ENCODE data around the gene TMIGD3. TPM values are rescaled to one million over a fixed set of nuclear protein-coding genes. Genes with fewer than 3 reads are reported as not detected.

Gene TMIGD3
- total and polyA plus RNA-seq, 7 experiments from 2014 or later: 0.41 TPM; not detected in 6

GRCh38 chr1:111439461-111440351 is 63.7 kb downstream of the TMIGD3 start:
- H3K4me3 ChIP-seq (ENCODE audit: low read length): no peak overlapping the region
- ChIA-PET CTCF (interaction anchor here (1.0 to 1.5 kb wide), 4 partner anchors 43 to 328 kb away, joined by 3 to 5 read pairs (median 3); no protein-coding TSS in a partner anchor), POLR2A (interaction anchor here (0.6 to 1.4 kb wide), 5 partner anchors 23 to 303 kb away, joined by 3 to 4 read pairs (median 3); no protein-coding TSS in a partner anchor)
- no peaks in the 10 kb centered on the region for H3K27me3 Mint-ChIP-seq
- peaks cover 0 to 4% of the 10 kb centered on the region in 2 donors for H3K4me1 ChIP-seq (ENCODE audit: control insufficient read depth in 2 of 2, insufficient read depth in 2 of 2, low read length in 2 of 2)
- H3K9me3 Mint-ChIP-seq: no peaks in the 10 kb centered on the region
- H3K4me3 Mint-ChIP-seq: no peak overlapping the region
- peaks cover 8 to 40% (median 22%) of the 10 kb centered on the region in 5 donors for H3K36me3 Mint-ChIP-seq
- H3K27me3 ChIP-seq (ENCODE audit: control insufficient read depth in 2 of 2, insufficient read depth in 2 of 2, low read length in 2 of 2): no peaks in the 10 kb centered on the region
- intact Hi-C loops (cut with micrococcal nuclease): loop anchor here (2.0 to 10.0 kb wide), 3 partner anchors 217 to 1405 kb away; partner anchors contain the start of gene STRIP1 (in 1 of the 2)
- DNase-seq (no peak), ATAC-seq (no peak)
- peak overlapping the region in 8 of 9 donors; percentile 8 to 83 (median 57) for H3K27ac Mint-ChIP-seq
- peaks cover 4 to 69% (median 18%) of the 10 kb centered on the region in 3 experiments for H3K36me3 ChIP-seq (ENCODE audit: control insufficient read depth in 2 of 3, insufficient read depth in 3 of 3, low read length in 3 of 3)
- H3K9me3 ChIP-seq (ENCODE audit: control insufficient read depth in 2 of 3, low read length in 3 of 3): no peaks in the 10 kb centered on the region
- no peak overlapping the region for H3K27ac ChIP-seq (ENCODE audit: low read depth, low read length)
- peaks cover 3 to 35% (median 22%) of the 10 kb centered on the region in 7 donors for H3K4me1 Mint-ChIP-seq

- Histone ChIP-seq H3K4me3 (ENCODE audit: low read length) (no peak overlapping the region), H3K27me3 (ENCODE audit: control insufficient read depth in 2 of 2, insufficient read depth in 2 of 2, low read length in 2 of 2) (no peaks in the 10 kb centered on the region), H3K36me3 (ENCODE audit: control insufficient read depth in 2 of 3, insufficient read depth in 3 of 3, low read length in 3 of 3) (peaks cover 0 to 40% (median 13%) of the 10 kb centered on the region in 3 experiments), H3K4me1 (ENCODE audit: control insufficient read depth in 2 of 2, insufficient read depth in 2 of 2, low read length in 2 of 2) (peaks cover 0 to 1% of the 10 kb centered on the region in 2 donors), H3K9me3 (ENCODE audit: control insufficient read depth in 2 of 3, low read length in 3 of 3) (no peaks in the 10 kb centered on the region), H3K27ac (ENCODE audit: low read depth, low read length) (no peak overlapping the region)
- Mint-ChIP-seq H3K4me3 (no peak overlapping the region), H3K27me3 (peaks cover 0 to 5% (median 0%) of the 10 kb centered on the region in 5 donors), H3K36me3 (peaks cover 8 to 18% (median 13%) of the 10 kb centered on the region in 5 donors), H3K4me1 (peaks cover 3 to 16% (median 10%) of the 10 kb centered on the region in 7 donors), H3K9me3 (no peaks in the 10 kb centered on the region), H3K27ac (peak overlapping the region in 8 of 9 donors; percentile 13 to 78 (median 40))
- ChIA-PET CTCF (no interaction called here), POLR2A (interaction anchor here (1.8 kb wide), 1 partner anchor 13 kb away, joined by 8 read pairs; the partner anchor contains the start of genes ATP5PB and WDR77)
- no peak for DNase-seq
- intact Hi-C loops (cut with micrococcal nuclease): no loop called here
- no peak for ATAC-seq
Observed at GRCh38 chr1:111436726-111437125, 66.7 kb downstream of the TMIGD3 start.

Other genes with a start within 250 kb of the TMIGD3 start
- not detected for gene CHIA, start 212.8 kb downstream of the TMIGD3 start, total RNA-seq
- gene CHIA, start 212.8 kb downstream of the TMIGD3 start, polyA plus RNA-seq: not detected
- gene OVGP1, start 75.9 kb downstream of the TMIGD3 start, total RNA-seq: 10 to 100 TPM in 1 of 5 experiments, 1 to 10 TPM in 3, under 1 TPM in 1; 0.68 to 12.5 (median 8.4) TPM
- 1 to 10 TPM in 1 of 2 donors, under 1 TPM in 1; 0.38 to 1.6 TPM for gene OVGP1, start 75.9 kb downstream of the TMIGD3 start, polyA plus RNA-seq
- 10 to 100 TPM; 20.7 to 39.9 (median 29.5) TPM for gene WDR77, start 54.4 kb downstream of the TMIGD3 start, total RNA-seq
- 10 to 100 TPM; 42.4 to 44.7 TPM for gene WDR77, start 54.4 kb downstream of the TMIGD3 start, polyA plus RNA-seq
- gene ATP5PB, start 54.2 kb downstream of the TMIGD3 start, total RNA-seq: 100 to 1,000 TPM in 2 of 5 experiments, 10 to 100 TPM in 3; 64.9 to 298 (median 98.7) TPM
- 100 to 1,000 TPM; 280 to 437 TPM for gene ATP5PB, start 54.2 kb downstream of the TMIGD3 start, polyA plus RNA-seq
- gene C1orf162, start 29.6 kb downstream of the TMIGD3 start, total RNA-seq: 100 to 1,000 TPM in 2 of 5 experiments, 10 to 100 TPM in 3; 15.3 to 117 (median 95.2) TPM
- 100 to 1,000 TPM; 330 to 407 TPM for gene C1orf162, start 29.6 kb downstream of the TMIGD3 start, polyA plus RNA-seq
- 1 to 10 TPM in 2 of 5 experiments, under 1 TPM in 1, not detected in 2; 0.66 to 1.6 (median 1.0) TPM for gene ADORA3, start within 50 bp of the TMIGD3 start, total RNA-seq
- gene ADORA3, start within 50 bp of the TMIGD3 start, polyA plus RNA-seq: not detected
- gene RAP1A, start 116.2 kb upstream of the TMIGD3 start, total RNA-seq: 100 to 1,000 TPM in 4 of 5 experiments, 10 to 100 TPM in 1; 89.8 to 183 (median 107) TPM
- gene RAP1A, start 116.2 kb upstream of the TMIGD3 start, polyA plus RNA-seq: 10 to 100 TPM; 37.6 to 55.0 TPM
- gene INKA2, start 235.8 kb upstream of the TMIGD3 start, total RNA-seq: 1 to 10 TPM in 2 of 5 experiments, under 1 TPM in 1, not detected in 2; 0.94 to 5.6 (median 2.3) TPM
- not detected for gene INKA2, start 235.8 kb upstream of the TMIGD3 start, polyA plus RNA-seq

Data from naive thymus-derived CD4-positive, alpha-beta T cell (primary cell).